NCI-H2196 (cell line): Measurements from ENCODE around the gene CELF2.
"Not testable (repeated sequence)": the region's sequence is repeated elsewhere in the genome, so short reads cannot be mapped to it uniquely, and the experiment has no call there.

Experiments used
- DNase-seq: peaks from one replicate; lab custom pipeline; 2025; ENCODE audit not compliant: unreplicated experiment; lab: John Stamatoyannopoulos, UW

CELF2 gene

GRCh38 chr10:11168423-11169090, 150.9 kb downstream of the CELF2 start:
- no peak for DNase-seq

- DNase-seq: no peak
Observed at GRCh38 chr10:11169976-11170375, 152.3 kb downstream of the CELF2 start.

GRCh38 chr10:11170574-11170973, 152.9 kb downstream of the CELF2 start:
- DNase-seq: no peak

- DNase-seq: no peak
Observed at GRCh38 chr10:11170993-11171851, 153.6 kb downstream of the CELF2 start.

GRCh38 chr10:11173042-11173441, 155.4 kb downstream of the CELF2 start:
- DNase-seq: no peak

GRCh38 chr10:11175823-11176243, 158.2 kb downstream of the CELF2 start:
- DNase-seq: no peak

GRCh38 chr10:11176746-11177145, 159.1 kb downstream of the CELF2 start:
- no peak for DNase-seq

GRCh38 chr10:11177381-11177780, 159.7 kb downstream of the CELF2 start:
- DNase-seq: no peak

GRCh38 chr10:11177926-11178471, 160.3 kb downstream of the CELF2 start:
- no peak for DNase-seq

GRCh38 chr10:11178606-11179515, 161.2 kb downstream of the CELF2 start:
- DNase-seq: no peak

- DNase-seq: no peak
Observed at GRCh38 chr10:11179516-11180105, 161.9 kb downstream of the CELF2 start.

- DNase-seq: no peak
Observed at GRCh38 chr10:11180228-11180627, 162.6 kb downstream of the CELF2 start.

- DNase-seq: no peak
Observed at GRCh38 chr10:11181978-11182377, 164.3 kb downstream of the CELF2 start.

- no peak for DNase-seq
Observed at GRCh38 chr10:11183015-11183414, 165.3 kb downstream of the CELF2 start.

- DNase-seq: no peak
Observed at GRCh38 chr10:11184093-11184492, 166.4 kb downstream of the CELF2 start.

GRCh38 chr10:11185128-11185665, 167.5 kb downstream of the CELF2 start:
- not testable (repeated sequence) for DNase-seq

- DNase-seq: no peak
Observed at GRCh38 chr10:11186374-11186773, 168.7 kb downstream of the CELF2 start.

- no peak for DNase-seq
Observed at GRCh38 chr10:11189582-11190376, 172.1 kb downstream of the CELF2 start.

- no peak for DNase-seq
Observed at GRCh38 chr10:11191190-11191589, 173.5 kb downstream of the CELF2 start.

GRCh38 chr10:11191678-11192077, 174.0 kb downstream of the CELF2 start:
- DNase-seq: no peak
